Calu3 (cell line): ENCODE measurements around the gene TTLL4. TPM values are rescaled to one million over a fixed set of nuclear protein-coding genes. Genes with fewer than 3 reads are reported as not detected.
"Not testable (repeated sequence)": the region's sequence is repeated elsewhere in the genome, so short reads cannot be mapped to it uniquely, and the experiment has no call there.

ENCODE experiments used
- BruUV-seq: library from RNA; stranded (reverse); fragments of 400-500 nt; replicated peaks from 2 replicates; lab custom pipeline; 2021; lab: Mats Ljungman, UMichigan
- CTCF ChIA-PET: fragments of 300-600 bp; sonication (Branson Sonifier 250); formaldehyde crosslinking; loops from one replicate; lab custom pipeline; 2022; ENCODE audit warnings: antibody characterized with exemption; lab: Charles Lee
- DNase-seq: peaks from one replicate; pipeline ENCODE4 v3.0.0; 2022
- H3K27ac Mint-ChIP-seq: one replicate; pipeline ENCODE4 v1.8.0; 2022; ENCODE audit warnings: mixed read lengths; ENCODE audit not compliant: unreplicated experiment
- H3K27me3 Mint-ChIP-seq: one replicate; pipeline ENCODE4 v1.8.0; 2022; ENCODE audit warnings: mixed read lengths; ENCODE audit not compliant: unreplicated experiment
- H3K36me3 Mint-ChIP-seq: one replicate; pipeline ENCODE4 v1.8.0; 2022; ENCODE audit warnings: mild to moderate bottlenecking, moderate library complexity, mixed read lengths; ENCODE audit not compliant: insufficient read depth, unreplicated experiment
- H3K4me1 Mint-ChIP-seq: one replicate; pipeline ENCODE4 v1.8.0; 2022; ENCODE audit warnings: mild to moderate bottlenecking, low read depth, mixed read lengths; ENCODE audit not compliant: unreplicated experiment
- H3K4me3 Mint-ChIP-seq: one replicate; pipeline ENCODE4 v1.8.0; 2022; ENCODE audit warnings: mild to moderate bottlenecking, low read depth, moderate library complexity, mixed read lengths; ENCODE audit not compliant: unreplicated experiment
- H3K9me3 Mint-ChIP-seq: one replicate; pipeline ENCODE4 v1.8.0; 2022; ENCODE audit warnings: low read depth, mixed read lengths; ENCODE audit not compliant: unreplicated experiment
- CTCF ChIP-seq: fragments of 200-600 bp; IDR thresholded peaks from one replicate; pipeline ENCODE4 v1.8.0; 2022; ENCODE audit warnings: antibody characterized with exemption; ENCODE audit not compliant: unreplicated experiment
- intact Hi-C: fragments of 100-400 bp; cut with micrococcal nuclease; formaldehyde crosslinking; loops from one replicate; pipeline ENCODE4 v1.10.0; 2022; ENCODE audit not compliant: unreplicated experiment
- total RNA-seq: library from RNA; stranded (reverse); gene quantifications from 2 replicates; pipeline ENCODE4 v1.2.3, GENCODE V29; 2022

TTLL4 gene
- total RNA-seq, 1 experiment from 2014 or later = 75.5 TPM

- no peak for DNase-seq
- Mint-ChIP-seq H3K27me3 (no peaks in the 10 kb centered on the region), H3K4me1 (no peaks in the 10 kb centered on the region), H3K9me3 (no peaks in the 10 kb centered on the region), H3K36me3 (peaks cover 21% of the 10 kb centered on the region), H3K4me3 (no peak overlapping the region), H3K27ac (no peak overlapping the region)
- CTCF ChIA-PET = interaction anchor here (0.6 kb wide), 1 partner anchor 51 kb away, joined by 9 read pairs; no protein-coding TSS in a partner anchor
- no peak for TF ChIP-seq CTCF
- no TSS peak for BruUV-seq
- intact Hi-C loops = no loop called here
Observed at GRCh38 chr2:218756599-218757377, 46.2 kb downstream of the TTLL4 start.

- H3K4me3 Mint-ChIP-seq = no peak overlapping the region
- no TSS peak for BruUV-seq
- CTCF ChIA-PET = no interaction called here
Observed at GRCh38 chr2:218761795-218762194, 51.2 kb downstream of the TTLL4 start.

GRCh38 chr2:218772759-218773158, 62.1 kb downstream of the TTLL4 start:
- H3K27me3 Mint-ChIP-seq, H3K4me3 Mint-ChIP-seq, H3K36me3 Mint-ChIP-seq, BruUV-seq, H3K4me1 Mint-ChIP-seq, intact Hi-C loops, DNase-seq, H3K27ac Mint-ChIP-seq: not testable (repeated sequence)
- H3K9me3 Mint-ChIP-seq = peaks cover 15% of the 10 kb centered on the region
- CTCF ChIA-PET = interaction anchor here (0.6 kb wide), 1 partner anchor 27 kb away, joined by 4 read pairs; no protein-coding TSS in a partner anchor

More at GRCh38 chr2:218761795-218762194, 51.2 kb downstream of the TTLL4 start:
- no peaks in the 10 kb centered on the region for H3K4me1 Mint-ChIP-seq
- intact Hi-C loops = no loop called here
- TF ChIP-seq CTCF = no peak
- H3K27ac Mint-ChIP-seq = no peak overlapping the region
- DNase-seq = no peak
- H3K27me3 Mint-ChIP-seq = no peaks in the 10 kb centered on the region
- no peaks in the 10 kb centered on the region for H3K36me3 Mint-ChIP-seq
- H3K9me3 Mint-ChIP-seq = no peaks in the 10 kb centered on the region

- Mint-ChIP-seq H3K4me1 (no peaks in the 10 kb centered on the region), H3K4me3 (no peak overlapping the region), H3K36me3 (peaks cover 5% of the 10 kb centered on the region), H3K27ac (no peak overlapping the region), H3K9me3 (peaks cover 15% of the 10 kb centered on the region), H3K27me3 (no peaks in the 10 kb centered on the region)
- intact Hi-C loops = no loop called here
- DNase-seq = no peak
- BruUV-seq = no TSS peak
- CTCF ChIA-PET = no interaction called here
- no peak for TF ChIP-seq CTCF
Observed at GRCh38 chr2:218773881-218774280, 63.2 kb downstream of the TTLL4 start.

- Mint-ChIP-seq H3K4me3 (no peak overlapping the region), H3K27me3 (no peaks in the 10 kb centered on the region), H3K27ac (no peak overlapping the region), H3K36me3 (peaks cover 6% of the 10 kb centered on the region), H3K4me1 (peaks cover 11% of the 10 kb centered on the region), H3K9me3 (peaks cover 15% of the 10 kb centered on the region)
- TF ChIP-seq CTCF = no peak
- CTCF ChIA-PET = no interaction called here
- no TSS peak for BruUV-seq
- DNase-seq = no peak
- intact Hi-C loops = no loop called here
Observed at GRCh38 chr2:218776488-218776887, 65.9 kb downstream of the TTLL4 start.
